ENCODE results near the gene FOXN3.

Gene FOXN3

GRCh38 chr14:89417091-89417464 is at the start of gene FOXN3:
Gene FOXN3 (minus strand): TSS chr14:89417233. CDS start chr14:89412476, 4,757 bp downstream.
- Mint-ChIP-seq H3K27me3 (no peaks in the 10 kb centered on the region), H3K27ac (peak within 1 kb of the TSS; percentile 98), H3K9me3 (no peaks in the 10 kb centered on the region), H3K36me3 (peaks cover 33 to 43% of the 10 kb centered on the region in 2 donors), H3K4me1 (peaks cover 36 to 63% of the 10 kb centered on the region in 2 donors), H3K4me3 (peak within 1 kb of the TSS; percentile 92 to 98)
- DNase-seq (peak; percentile 79), ATAC-seq (replicated peaks) (peak; percentile 60 to 70)

GRCh38 chr14:89466484-89466883 is 49.5 kb upstream of the FOXN3 start:
- Mint-ChIP-seq H3K27me3 (no peaks in the 10 kb centered on the region), H3K9me3 (peaks cover 6% of the 10 kb centered on the region in 2 donors), H3K27ac (no peak overlapping the region), H3K36me3 (peaks cover 30 to 42% of the 10 kb centered on the region in 2 donors), H3K4me3 (no peak overlapping the region), H3K4me1 (peaks cover 37 to 51% of the 10 kb centered on the region in 2 donors)
- DNase-seq (no peak), ATAC-seq (replicated peaks) (no peak)

GRCh38 chr14:89465876-89466275 is 48.8 kb upstream of the FOXN3 start:
- peaks cover 40 to 55% of the 10 kb centered on the region in 2 donors for H3K4me1 Mint-ChIP-seq
- H3K27ac Mint-ChIP-seq, result no peak overlapping the region

DNA sequence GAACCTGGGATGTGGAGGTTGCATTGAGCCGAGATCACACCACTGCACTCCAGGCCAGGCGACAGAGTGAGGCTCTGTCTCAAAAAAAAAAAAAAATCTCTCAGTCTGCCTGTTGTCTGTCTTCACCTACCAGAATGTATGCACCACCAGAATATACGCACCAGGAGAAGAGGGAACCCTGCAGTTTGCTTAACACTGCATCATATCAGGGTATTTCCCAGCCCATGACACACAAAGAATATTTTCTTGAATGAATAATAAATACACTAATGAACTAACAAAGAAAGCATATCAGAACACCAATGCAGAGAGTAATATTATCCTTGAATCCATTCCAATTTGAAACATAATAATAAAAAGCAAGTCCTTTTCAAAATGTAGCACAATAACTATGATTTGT is 44.2 kb upstream of the FOXN3 start:
- H3K4me3 Mint-ChIP-seq, result peak overlapping the region in 1 of 2 donors; percentile 38
- peaks cover 27 to 48% of the 10 kb centered on the region in 2 donors for H3K36me3 Mint-ChIP-seq
- no peak overlapping the region for H3K27ac Mint-ChIP-seq
- no peaks in the 10 kb centered on the region for H3K27me3 Mint-ChIP-seq
- DNase-seq (no peak), ATAC-seq (replicated peaks) (no peak)
- H3K9me3 Mint-ChIP-seq, result peaks cover 6% of the 10 kb centered on the region in 2 donors
- H3K4me1 Mint-ChIP-seq, result peaks cover 37 to 65% of the 10 kb centered on the region in 2 donors

More at GRCh38 chr14:89465876-89466275, 48.8 kb upstream of the FOXN3 start:
- H3K27me3 Mint-ChIP-seq, result no peaks in the 10 kb centered on the region
- DNase-seq (no peak), ATAC-seq (replicated peaks) (no peak)
- H3K9me3 Mint-ChIP-seq, result peaks cover 6% of the 10 kb centered on the region in 2 donors
- H3K4me3 Mint-ChIP-seq, result no peak overlapping the region
- peaks cover 32 to 45% of the 10 kb centered on the region in 2 donors for H3K36me3 Mint-ChIP-seq

- ATAC-seq (replicated peaks) (no peak), DNase-seq (no peak)
- Mint-ChIP-seq H3K36me3 (peaks cover 8 to 32% of the 10 kb centered on the region in 2 donors), H3K9me3 (no peaks in the 10 kb centered on the region), H3K4me3 (no peak overlapping the region), H3K4me1 (peaks cover 30 to 69% of the 10 kb centered on the region in 2 donors), H3K27me3 (no peaks in the 10 kb centered on the region), H3K27ac (peak overlapping the region; percentile 59)
Observed at GRCh38 chr14:89458713-89459420, 41.8 kb upstream of the FOXN3 start.

DNA sequence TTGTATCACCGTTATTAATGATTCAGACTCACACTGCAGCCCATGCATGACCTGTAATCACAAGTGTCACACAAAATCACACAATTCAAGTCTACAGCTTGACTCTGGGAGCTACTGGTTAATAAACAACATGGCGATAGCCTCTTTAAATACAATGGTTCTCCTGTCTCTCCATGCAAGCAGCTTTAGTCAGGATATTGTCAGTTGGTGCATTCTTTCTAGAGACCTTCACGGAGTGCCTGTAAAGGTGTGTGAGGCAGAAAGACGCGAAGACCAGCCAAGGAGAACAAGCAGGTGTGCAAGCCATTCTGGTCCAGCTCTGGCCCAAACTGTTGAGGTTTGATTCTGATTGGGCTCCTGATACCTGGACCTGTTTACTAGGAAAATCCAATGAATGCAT is 40.0 kb upstream of the FOXN3 start:
- no peak for ATAC-seq (replicated peaks)
- no peak for DNase-seq
- H3K4me1 Mint-ChIP-seq, result peaks cover 33 to 58% of the 10 kb centered on the region in 2 donors
- H3K27me3 Mint-ChIP-seq, result no peaks in the 10 kb centered on the region
- no peak overlapping the region for H3K27ac Mint-ChIP-seq
- H3K4me3 Mint-ChIP-seq, result no peak overlapping the region
- peaks cover 7 to 35% of the 10 kb centered on the region in 2 donors for H3K36me3 Mint-ChIP-seq
- H3K9me3 Mint-ChIP-seq, result no peaks in the 10 kb centered on the region

- Mint-ChIP-seq H3K27me3 (no peaks in the 10 kb centered on the region), H3K9me3 (no peaks in the 10 kb centered on the region), H3K27ac (no peak overlapping the region), H3K36me3 (peaks cover 9 to 42% of the 10 kb centered on the region in 2 donors), H3K4me1 (peaks cover 34 to 53% of the 10 kb centered on the region in 2 donors), H3K4me3 (no peak overlapping the region)
- DNase-seq, result no peak
- no peak for ATAC-seq (replicated peaks)
Observed at GRCh38 chr14:89455412-89455811, 38.4 kb upstream of the FOXN3 start.

DNA sequence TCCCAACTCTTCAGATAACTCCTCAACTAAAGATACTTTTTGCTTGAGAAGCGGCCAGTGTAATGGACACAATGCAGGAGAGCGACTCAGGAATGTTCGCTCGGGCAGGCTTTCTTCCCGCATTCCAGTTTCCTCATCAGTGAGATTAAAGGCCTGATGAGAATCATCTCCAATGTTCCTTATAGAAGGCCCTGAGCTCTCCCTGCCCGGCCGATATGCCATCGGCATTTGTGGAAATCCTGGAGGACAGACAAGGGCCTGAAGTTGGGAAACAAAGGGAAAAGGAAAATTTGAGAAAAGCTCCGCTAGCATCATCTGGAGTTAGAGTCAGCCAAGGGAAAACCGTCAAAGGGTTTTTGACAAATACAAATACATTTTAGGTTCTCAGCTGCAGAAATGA is 38.0 kb upstream of the FOXN3 start:
- no peak for ATAC-seq (replicated peaks)
- Mint-ChIP-seq H3K27me3 (no peaks in the 10 kb centered on the region), H3K4me3 (no peak overlapping the region), H3K9me3 (no peaks in the 10 kb centered on the region), H3K27ac (no peak overlapping the region), H3K36me3 (peaks cover 9 to 38% of the 10 kb centered on the region in 2 donors), H3K4me1 (peaks cover 35 to 53% of the 10 kb centered on the region in 2 donors)
- no peak for DNase-seq

GRCh38 chr14:89452281-89452680 is 35.2 kb upstream of the FOXN3 start:
- no peaks in the 10 kb centered on the region for H3K9me3 Mint-ChIP-seq
- H3K36me3 Mint-ChIP-seq, result peaks cover 14 to 39% of the 10 kb centered on the region in 2 donors
- H3K27me3 Mint-ChIP-seq, result no peaks in the 10 kb centered on the region
- peaks cover 33 to 53% of the 10 kb centered on the region in 2 donors for H3K4me1 Mint-ChIP-seq
- no peak overlapping the region for H3K27ac Mint-ChIP-seq
- H3K4me3 Mint-ChIP-seq, result no peak overlapping the region
- ATAC-seq (replicated peaks), result no peak
- no peak for DNase-seq

DNA sequence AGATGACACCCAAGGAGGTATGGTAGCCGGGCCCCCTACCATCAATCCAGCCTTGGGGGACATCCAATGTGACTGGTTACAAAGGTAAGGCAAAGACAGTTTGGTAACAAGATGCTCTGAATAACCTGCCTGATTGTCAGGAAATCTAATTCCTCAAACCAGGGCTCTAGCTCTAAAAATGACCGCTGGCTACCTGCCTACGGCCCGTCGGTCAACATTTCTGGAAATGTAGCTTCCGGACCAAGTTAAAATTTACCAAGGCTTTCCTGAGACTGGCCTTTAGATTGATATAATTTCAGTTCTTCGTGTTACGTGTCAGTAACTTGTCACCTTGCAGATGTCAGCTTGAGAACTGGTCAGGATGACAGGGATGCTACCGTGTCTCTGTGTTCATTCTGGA is 34.2 kb upstream of the FOXN3 start:
- H3K4me3 Mint-ChIP-seq, result no peak overlapping the region
- H3K9me3 Mint-ChIP-seq, result no peaks in the 10 kb centered on the region
- DNase-seq (no peak), ATAC-seq (replicated peaks) (no peak)
- peaks cover 16 to 35% of the 10 kb centered on the region in 2 donors for H3K36me3 Mint-ChIP-seq
- H3K27me3 Mint-ChIP-seq, result no peaks in the 10 kb centered on the region
- no peak overlapping the region for H3K27ac Mint-ChIP-seq
- H3K4me1 Mint-ChIP-seq, result peaks cover 29 to 59% of the 10 kb centered on the region in 2 donors

- DNase-seq, result peak; percentile 32
- Mint-ChIP-seq H3K4me3 (peak overlapping the region; percentile 73 to 74), H3K27ac (peak overlapping the region; percentile 95), H3K4me1 (peaks cover 41 to 84% of the 10 kb centered on the region in 2 donors), H3K36me3 (peaks cover 21 to 35% of the 10 kb centered on the region in 2 donors), H3K27me3 (no peaks in the 10 kb centered on the region), H3K9me3 (no peaks in the 10 kb centered on the region)
- peak; percentile 59 to 60 for ATAC-seq (replicated peaks)
Observed at GRCh38 chr14:89447182-89447944, 30.3 kb upstream of the FOXN3 start.

DNA sequence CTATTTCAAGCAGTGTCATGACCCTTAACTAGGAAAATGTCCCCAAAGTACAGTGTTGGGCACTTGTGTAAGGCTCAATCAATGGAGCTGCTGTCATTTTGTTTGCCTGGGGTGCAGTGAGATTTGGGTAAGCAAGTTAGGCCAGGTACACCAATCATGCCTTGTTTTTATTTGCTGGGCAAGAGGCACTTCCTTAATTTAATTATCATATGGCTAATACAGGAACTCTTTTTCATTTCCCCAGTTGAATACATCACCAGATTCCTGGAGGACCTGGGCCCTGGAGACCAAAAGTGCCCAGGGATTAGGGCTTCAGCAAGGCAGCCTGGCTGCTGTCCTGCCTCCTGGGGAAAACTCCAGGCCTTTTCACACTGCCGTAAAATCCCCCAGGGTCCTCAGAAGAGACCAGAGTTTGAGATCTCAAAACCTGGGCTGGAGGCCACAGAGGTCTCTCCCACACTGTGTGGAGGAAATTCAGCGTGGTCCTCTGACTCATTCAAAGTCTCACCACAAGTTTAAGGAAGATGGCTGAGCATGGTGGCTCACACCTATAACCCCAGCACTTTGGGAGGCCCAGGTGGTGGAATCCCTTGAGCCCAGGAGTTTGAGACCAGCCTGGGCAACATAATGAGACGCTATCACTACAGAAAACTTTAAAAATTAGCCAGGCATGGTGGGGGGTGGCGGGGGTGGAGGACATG is 28.4 kb upstream of the FOXN3 start:
- DNase-seq, result peak; percentile 39
- peaks cover 42 to 93% of the 10 kb centered on the region in 2 donors for H3K4me1 Mint-ChIP-seq
- no peaks in the 10 kb centered on the region for H3K9me3 Mint-ChIP-seq
- peaks cover 17 to 28% of the 10 kb centered on the region in 2 donors for H3K36me3 Mint-ChIP-seq
- ATAC-seq (replicated peaks), result peak; percentile 74 to 76
- peak overlapping the region in 1 of 2 donors; percentile 21 for H3K4me3 Mint-ChIP-seq
- peak overlapping the region; percentile 95 for H3K27ac Mint-ChIP-seq
- no peaks in the 10 kb centered on the region for H3K27me3 Mint-ChIP-seq

DNA sequence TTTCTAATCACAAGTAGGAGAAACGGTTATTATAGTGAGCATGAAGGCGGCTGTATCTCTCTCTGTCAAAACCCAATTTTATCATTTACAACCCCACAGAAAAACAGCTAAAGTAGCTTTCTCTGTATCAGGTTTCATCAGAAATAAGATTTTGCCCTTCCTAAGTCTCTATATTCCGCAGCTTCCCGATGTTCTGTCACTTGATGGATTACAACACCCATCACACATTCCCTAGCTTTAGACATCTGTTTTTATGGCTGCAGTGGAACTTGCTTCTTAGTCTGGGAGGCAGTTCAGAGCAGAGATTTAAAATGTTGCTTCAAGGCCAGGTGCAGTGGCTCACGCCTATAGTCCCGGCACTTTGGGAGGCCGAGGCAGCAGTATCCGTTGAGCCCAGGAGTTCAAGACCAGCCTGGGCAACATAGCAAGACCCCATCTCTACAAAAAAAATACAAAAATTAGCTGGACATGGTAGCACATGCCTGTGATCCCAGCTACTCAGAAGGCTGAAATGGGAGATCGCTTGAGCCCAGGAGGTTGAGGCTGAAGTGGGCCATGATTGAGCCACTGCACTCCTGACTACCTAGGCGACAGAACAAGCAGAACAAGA is 27.6 kb upstream of the FOXN3 start:
- peaks cover 42 to 95% of the 10 kb centered on the region in 2 donors for H3K4me1 Mint-ChIP-seq
- ATAC-seq (replicated peaks), result peak in 1 of 2 donors; percentile 15
- peak overlapping the region; percentile 96 for H3K27ac Mint-ChIP-seq

DNA sequence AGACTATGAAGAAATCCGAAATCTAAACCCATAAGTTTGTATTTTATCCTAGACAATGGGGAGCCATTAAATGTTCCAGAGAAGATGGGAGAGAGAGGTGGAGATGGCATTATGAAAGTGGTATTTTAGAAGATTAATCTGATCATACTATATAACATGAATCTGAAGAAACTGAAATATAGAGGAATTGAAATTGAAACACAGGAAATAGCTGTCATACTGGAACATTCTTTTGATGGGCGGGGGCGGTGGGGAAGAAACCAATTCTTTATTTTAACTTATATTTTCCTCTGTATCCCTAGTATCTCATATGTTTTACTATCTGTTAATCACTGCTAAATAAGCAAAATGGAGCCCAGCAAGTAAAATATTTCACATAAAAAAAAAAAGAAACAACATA is 27.0 kb upstream of the FOXN3 start:
- Mint-ChIP-seq H3K27me3 (no peaks in the 10 kb centered on the region), H3K4me1 (peaks cover 38 to 89% of the 10 kb centered on the region in 2 donors), H3K36me3 (peaks cover 16 to 30% of the 10 kb centered on the region in 2 donors), H3K4me3 (peak overlapping the region; percentile 22 to 53), H3K9me3 (no peaks in the 10 kb centered on the region), H3K27ac (peak overlapping the region; percentile 96)
- DNase-seq (no peak), ATAC-seq (replicated peaks) (peak; percentile 55 to 58)

More for the DNA sequence above, 27.6 kb upstream of the FOXN3 start:
- no peak for DNase-seq
- Mint-ChIP-seq H3K36me3 (peaks cover 16 to 30% of the 10 kb centered on the region in 2 donors), H3K27me3 (no peaks in the 10 kb centered on the region), H3K4me3 (no peak overlapping the region), H3K9me3 (no peaks in the 10 kb centered on the region)
